Loucy (cell line): ENCODE results near the gene SYNGR1.

Source experiments
- H2AFZ ChIP-seq: fragments of 200-600 bp; sonication (generic); 2 replicates; pipeline ENCODE4 v1.6.0; 2016; ENCODE audit warnings: antibody characterized with exemption, mild to moderate bottlenecking, low read length, moderate library complexity
- H3F3A ChIP-seq: fragments of 200-600 bp; 2 replicates; pipeline ENCODE4 v1.6.0; 2016; ENCODE audit warnings: antibody characterized with exemption, low read depth, mild to moderate bottlenecking
- H3K27me3 ChIP-seq: fragments of 200-600 bp; sonication (generic); 2 replicates; pipeline ENCODE4 v1.6.1; 2014; ENCODE audit warnings: low read length, mild to moderate bottlenecking; ENCODE audit not compliant: insufficient read depth, poor library complexity, severe bottlenecking
- H3K36me3 ChIP-seq: fragments of 200-600 bp; sonication (generic); 2 replicates; pipeline ENCODE4 v1.6.1; 2016; ENCODE audit warnings: low read length; ENCODE audit not compliant: insufficient read depth
- H3K4me1 ChIP-seq: fragments of 200-600 bp; sonication (generic); 2 replicates; pipeline ENCODE4 v1.5.1; 2014; ENCODE audit warnings: low read length, mild to moderate bottlenecking; ENCODE audit not compliant: insufficient read depth, poor library complexity, severe bottlenecking
- H3K4me2 ChIP-seq: fragments of 200-600 bp; sonication (generic); 2 replicates; pipeline ENCODE4 v1.6.0; 2014; ENCODE audit warnings: antibody characterized with exemption, low read length, low read depth, mild to moderate bottlenecking; ENCODE audit not compliant: poor library complexity, severe bottlenecking
- H3K4me3 ChIP-seq: fragments of 200-600 bp; sonication (generic); 2 replicates; pipeline ENCODE4 v1.5.1; 2014; ENCODE audit warnings: low read length, mild to moderate bottlenecking, mixed read lengths; ENCODE audit not compliant: poor library complexity, severe bottlenecking
- H3K79me2 ChIP-seq: fragments of 200-600 bp; sonication (generic); 2 replicates; pipeline ENCODE4 v1.6.1; 2014; ENCODE audit warnings: low read length; ENCODE audit not compliant: insufficient read depth
- H3K9ac ChIP-seq: fragments of 200-600 bp; sonication (generic); 2 replicates; pipeline ENCODE4 v1.6.0; 2014; ENCODE audit warnings: mild to moderate bottlenecking, low read depth, low read length, moderate library complexity; ENCODE audit not compliant: poor library complexity, severe bottlenecking
- H3K9me2 ChIP-seq: fragments of 200-600 bp; sonication (generic); replicated peaks from 2 replicates; pipeline ENCODE4 v1.6.1; 2016; ENCODE audit warnings: low read depth, low read length, mixed read lengths
- H3K9me3 ChIP-seq: fragments of 200-600 bp; sonication (generic); 2 replicates; pipeline ENCODE4 v1.6.1; 2014; ENCODE audit warnings: mild to moderate bottlenecking, antibody characterized with exemption, low read length, low read depth; ENCODE audit not compliant: insufficient read depth
- H4K20me1 ChIP-seq: fragments of 200-600 bp; sonication (generic); 2 replicates; pipeline ENCODE4 v1.6.0; 2014; ENCODE audit warnings: antibody characterized with exemption, low read length, mild to moderate bottlenecking; ENCODE audit not compliant: insufficient read depth, poor library complexity, severe bottlenecking
- CTCF ChIP-seq: fragments of 200-600 bp; sonication (generic); conservative IDR thresholded peaks from 2 replicates; pipeline ENCODE4 v1.5.1; 2014; ENCODE audit warnings: mild to moderate bottlenecking, antibody characterized with exemption, low read length
- EZH2phosphoT487 ChIP-seq: fragments of 200-600 bp; IDR thresholded peaks from 2 replicates; pipeline ENCODE4 v1.6.1; 2018; ENCODE audit warnings: antibody characterized with exemption, mild to moderate bottlenecking, moderate library complexity, borderline replicate concordance

Gene SYNGR1

DNA sequence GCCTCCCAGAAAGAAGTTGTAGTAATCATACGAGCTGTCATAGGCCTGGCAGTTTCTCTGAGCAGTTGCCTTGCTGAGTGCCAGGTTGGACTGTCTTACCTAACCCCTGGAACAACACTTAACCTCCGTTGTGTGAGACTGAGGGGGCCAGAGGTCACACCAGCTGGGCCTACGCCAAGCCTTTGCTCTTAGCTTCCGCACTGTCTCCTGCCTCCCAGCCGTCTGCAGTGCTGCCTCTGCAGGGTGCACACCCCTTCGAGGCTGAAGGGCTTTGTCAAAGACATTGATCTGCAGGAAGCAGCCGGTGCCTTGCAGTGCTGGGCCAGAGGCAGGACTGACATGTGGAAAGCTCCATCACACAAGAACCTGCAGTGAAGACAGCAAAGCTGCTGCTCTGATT, 66.5 kb downstream of the SYNGR1 start:
- Histone ChIP-seq H3K79me2 (peaks cover 7% of the 10 kb centered on the region; the same call in 1 of the 2 replicates), H2AFZ (no peak overlapping the region), H4K20me1 (no peaks in the 10 kb centered on the region), H3F3A (peaks cover 7% of the 10 kb centered on the region; the same call in 1 of the 2 replicates), H3K9me2 (no peaks in the 10 kb centered on the region), H3K9ac (no peak overlapping the region), H3K36me3 (peaks cover 35% of the 10 kb centered on the region; the same call in 1 of the 2 replicates), H3K27me3 (no peaks in the 10 kb centered on the region), H3K4me3 (no peak overlapping the region), H3K4me1 (peaks cover 31% of the 10 kb centered on the region), H3K4me2 (no peak overlapping the region), H3K9me3 (no peaks in the 10 kb centered on the region)
- TF ChIP-seq CTCF (no peak), EZH2phosphoT487 (no peak)

DNA sequence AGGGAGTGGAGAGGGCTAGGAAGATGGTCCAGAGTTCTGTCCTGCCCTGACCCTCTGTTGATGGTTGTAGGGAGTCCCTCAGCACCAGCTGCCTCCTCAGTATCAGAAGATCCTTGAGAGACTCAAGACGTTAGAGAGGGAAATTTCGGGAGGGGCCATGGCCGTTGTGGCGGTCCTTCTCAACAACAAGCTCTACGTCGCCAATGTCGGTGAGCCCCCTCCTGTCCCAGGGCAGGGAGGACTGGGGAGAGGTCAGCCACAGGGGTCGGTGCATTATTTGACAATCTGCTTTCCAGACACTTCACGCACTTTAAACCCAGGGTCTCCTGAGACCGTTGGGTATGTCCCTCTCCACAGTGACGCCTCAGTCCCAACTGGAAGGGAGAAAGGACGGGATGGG, 67.8 kb downstream of the SYNGR1 start:
- Histone ChIP-seq H3K27me3 (no peaks in the 10 kb centered on the region), H3K36me3 (peaks cover 35% of the 10 kb centered on the region; the same call in 1 of the 2 replicates), H2AFZ (no peak overlapping the region), H3K9me3 (no peaks in the 10 kb centered on the region), H3F3A (no peaks in the 10 kb centered on the region), H3K9me2 (no peaks in the 10 kb centered on the region), H3K4me1 (peaks cover 19% of the 10 kb centered on the region), H3K4me2 (no peak overlapping the region), H4K20me1 (no peaks in the 10 kb centered on the region), H3K79me2 (peaks cover 7% of the 10 kb centered on the region; the same call in 1 of the 2 replicates), H3K9ac (no peak overlapping the region), H3K4me3 (no peak overlapping the region)
- TF ChIP-seq EZH2phosphoT487 (no peak), CTCF (no peak)

- Histone ChIP-seq H3F3A (no peaks in the 10 kb centered on the region), H3K4me1 (peaks cover 12% of the 10 kb centered on the region), H4K20me1 (no peaks in the 10 kb centered on the region), H3K4me3 (no peak overlapping the region), H3K9me3 (no peaks in the 10 kb centered on the region), H3K4me2 (no peak overlapping the region), H3K79me2 (peaks cover 5% of the 10 kb centered on the region; the same call in 1 of the 2 replicates), H3K27me3 (no peaks in the 10 kb centered on the region), H3K9me2 (no peaks in the 10 kb centered on the region), H2AFZ (no peak overlapping the region), H3K36me3 (peaks cover 35% of the 10 kb centered on the region; the same call in 1 of the 2 replicates), H3K9ac (no peak overlapping the region)
- TF ChIP-seq CTCF (no peak), EZH2phosphoT487 (no peak)
Measured at GRCh38 chr22:39418696-39419095, 68.9 kb downstream of the SYNGR1 start.
